ENCODE data around the gene DBF4.
"Not testable (repeated sequence)": the region's sequence is repeated elsewhere in the genome, so short reads cannot be mapped to it uniquely, and the experiment has no call there.

The DBF4 gene

GRCh38 chr7:87885018-87885417, 8.7 kb downstream of the DBF4 start:
- H3K4me3 ChIP-seq (ENCODE audit: low read depth, low read length): no peak overlapping the region
- no peak for TF ChIP-seq CTCF (conservative IDR thresholded peaks at IDR 0.05; ENCODE audit: low read depth, low read length)
- peak; percentile 35 for DNase-seq (ENCODE audit: low read depth)

- peak; percentile 44 for TF ChIP-seq CTCF (conservative IDR thresholded peaks at IDR 0.05; ENCODE audit: low read depth, low read length)
- peak; percentile 70 for DNase-seq (ENCODE audit: low read depth)
Observed at GRCh38 chr7:87886875-87887274, 10.6 kb downstream of the DBF4 start.

GRCh38 chr7:87895363-87895762, 19.1 kb downstream of the DBF4 start:
- H3K4me3 ChIP-seq (ENCODE audit: low read depth, low read length): no peak overlapping the region
- TF ChIP-seq CTCF (conservative IDR thresholded peaks at IDR 0.05; ENCODE audit: low read depth, low read length): no peak
- no peak for DNase-seq (ENCODE audit: low read depth)

More at GRCh38 chr7:87886875-87887274, 10.6 kb downstream of the DBF4 start:
- no peak overlapping the region for H3K4me3 ChIP-seq (ENCODE audit: low read depth, low read length)

GRCh38 chr7:87899255-87899654, 23.0 kb downstream of the DBF4 start:
- DNase-seq (ENCODE audit: low read depth): no peak
- no peak for TF ChIP-seq CTCF (conservative IDR thresholded peaks at IDR 0.05; ENCODE audit: low read depth, low read length)
- no peak overlapping the region for H3K4me3 ChIP-seq (ENCODE audit: low read depth, low read length)

GRCh38 chr7:87907136-87907906, 31.0 kb downstream of the DBF4 start:
- H3K4me3 ChIP-seq (ENCODE audit: low read depth, low read length): not testable (repeated sequence)
- peak; percentile 52 for DNase-seq (ENCODE audit: low read depth)

- H3K4me3 ChIP-seq (ENCODE audit: low read depth, low read length); DNase-seq (ENCODE audit: low read depth): not testable (repeated sequence)
Observed at GRCh38 chr7:87908814-87909213, 32.5 kb downstream of the DBF4 start.

- no peak overlapping the region for H3K4me3 ChIP-seq (ENCODE audit: low read depth, low read length)
- no peak for DNase-seq (ENCODE audit: low read depth)
- no peak for TF ChIP-seq CTCF (conservative IDR thresholded peaks at IDR 0.05; ENCODE audit: low read depth, low read length)
Observed at GRCh38 chr7:87912121-87912520, 35.8 kb downstream of the DBF4 start.

- DNase-seq (ENCODE audit: low read depth): no peak
- H3K4me3 ChIP-seq (ENCODE audit: low read depth, low read length): no peak overlapping the region
- no peak for TF ChIP-seq CTCF (conservative IDR thresholded peaks at IDR 0.05; ENCODE audit: low read depth, low read length)
Observed at GRCh38 chr7:87918740-87919139, 42.4 kb downstream of the DBF4 start.
